Measurements from ENCODE around the gene MFRP.
"Not testable (repeated sequence)": the region's sequence is repeated elsewhere in the genome, so short reads cannot be mapped to it uniquely, and the experiment has no call there.

Gene MFRP

GRCh38 chr11:119346605-119347004 is at the start of gene MFRP:
TSS of gene MFRP (minus strand) at chr11:119346705. CDS start at chr11:119346513, 192 bp downstream.
- no peak for DNase-seq

GRCh38 chr11:119391275-119391674 is 44.8 kb upstream of the MFRP start:
- DNase-seq: no peak

DNA sequence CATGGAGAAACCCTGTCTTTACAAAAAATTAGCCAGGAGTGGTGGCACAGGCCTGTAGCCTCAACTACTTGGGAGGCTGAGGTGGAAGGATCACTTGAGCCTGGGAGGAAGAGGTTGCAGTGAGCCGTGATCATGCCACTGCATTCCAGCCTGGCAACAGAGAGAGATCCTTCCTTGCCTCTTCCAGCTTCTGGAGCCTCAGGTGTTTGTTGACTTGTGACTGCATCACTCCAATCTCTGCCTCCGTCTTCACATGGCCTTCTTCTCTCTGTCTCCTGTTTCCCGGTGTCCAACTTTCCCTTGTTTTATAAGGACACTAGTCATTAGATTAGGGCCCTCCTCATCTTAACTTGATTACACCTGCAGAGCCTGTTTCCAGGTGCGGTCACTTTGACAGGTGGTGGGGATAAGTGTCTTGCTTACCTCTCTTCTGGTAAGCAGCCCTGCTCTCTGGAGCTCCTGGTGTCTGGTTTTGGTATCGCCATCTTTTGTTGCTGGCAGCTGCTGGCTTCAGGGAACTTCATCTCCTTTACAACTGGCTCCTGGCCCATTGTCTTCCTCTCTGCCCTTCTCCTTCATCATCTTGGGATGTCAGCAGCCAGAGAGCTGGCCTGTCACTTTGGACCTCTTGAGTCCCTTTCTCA is 43.2 kb upstream of the MFRP start:
- peak; percentile 78 for DNase-seq

- no peak for DNase-seq
Observed at GRCh38 chr11:119388103-119388502, 41.6 kb upstream of the MFRP start.

- DNase-seq: no peak
Observed at GRCh38 chr11:119384332-119384731, 37.8 kb upstream of the MFRP start.

DNA sequence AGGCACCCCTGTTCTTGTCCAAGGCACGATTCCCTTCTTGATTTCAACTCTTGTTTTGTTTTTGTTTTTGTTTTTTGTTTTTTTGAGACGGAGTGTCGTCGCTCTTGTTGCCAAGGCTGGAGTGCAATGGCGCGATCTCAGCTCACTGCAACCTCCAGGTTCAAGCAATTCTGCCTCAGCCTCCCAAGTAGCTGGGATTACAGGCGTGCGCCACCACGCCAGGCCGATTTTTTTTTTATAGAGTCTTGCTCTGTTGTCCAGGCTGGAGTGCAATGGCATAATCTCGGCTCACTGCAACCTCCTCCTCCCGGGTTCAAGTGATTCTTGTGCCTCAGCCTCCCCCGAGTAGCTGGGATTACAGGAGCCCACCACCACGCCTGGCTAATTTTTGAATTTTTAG is 36.0 kb upstream of the MFRP start:
- DNase-seq: not testable (repeated sequence)

DNA sequence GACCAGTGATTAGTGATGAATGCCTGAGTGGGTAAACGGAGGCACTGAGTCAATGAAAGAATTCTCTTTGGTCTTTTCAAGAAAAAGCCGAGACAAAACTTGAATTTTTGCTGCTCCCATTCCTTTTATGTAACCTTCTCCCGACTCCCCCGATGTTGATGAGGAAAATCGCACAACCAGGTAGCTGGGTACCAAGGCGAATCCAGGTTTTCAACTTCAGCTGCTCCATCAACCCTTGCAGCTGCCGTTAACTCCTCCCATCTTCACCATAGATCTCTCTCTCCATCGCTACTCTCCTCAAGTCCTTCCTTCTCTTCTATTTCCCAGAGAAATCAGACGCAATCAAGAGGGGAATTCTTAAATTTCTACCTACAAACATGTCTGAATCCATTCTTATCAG is 35.6 kb upstream of the MFRP start:
- DNase-seq: peak; percentile 33

GRCh38 chr11:119381181-119381988 is 34.9 kb upstream of the MFRP start, which contains the start of gene USP2:
TSS of gene USP2 (minus strand) at chr11:119381690. CDS start at chr11:119373480, 8,210 bp downstream.
- peak; percentile 98 for DNase-seq

DNA sequence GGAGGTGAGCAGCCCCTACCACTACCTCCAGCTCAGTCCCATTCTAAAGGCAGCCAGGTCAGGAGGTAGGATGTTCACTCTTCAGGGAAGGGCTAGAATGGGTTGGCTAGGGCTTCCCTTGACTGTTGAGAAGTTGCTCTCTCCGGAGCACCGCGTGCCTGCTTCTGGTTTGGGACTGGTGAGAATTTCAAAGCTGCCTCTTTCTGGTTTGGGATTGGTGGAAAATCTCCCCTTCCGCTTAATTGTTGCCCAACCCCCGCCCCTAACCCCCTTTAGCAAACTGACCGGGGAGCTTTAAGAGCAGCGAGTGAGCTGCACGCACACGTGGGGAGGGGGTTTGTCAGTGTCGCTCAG is 34.3 kb upstream of the MFRP start:
- DNase-seq: peak; percentile 71

DNA sequence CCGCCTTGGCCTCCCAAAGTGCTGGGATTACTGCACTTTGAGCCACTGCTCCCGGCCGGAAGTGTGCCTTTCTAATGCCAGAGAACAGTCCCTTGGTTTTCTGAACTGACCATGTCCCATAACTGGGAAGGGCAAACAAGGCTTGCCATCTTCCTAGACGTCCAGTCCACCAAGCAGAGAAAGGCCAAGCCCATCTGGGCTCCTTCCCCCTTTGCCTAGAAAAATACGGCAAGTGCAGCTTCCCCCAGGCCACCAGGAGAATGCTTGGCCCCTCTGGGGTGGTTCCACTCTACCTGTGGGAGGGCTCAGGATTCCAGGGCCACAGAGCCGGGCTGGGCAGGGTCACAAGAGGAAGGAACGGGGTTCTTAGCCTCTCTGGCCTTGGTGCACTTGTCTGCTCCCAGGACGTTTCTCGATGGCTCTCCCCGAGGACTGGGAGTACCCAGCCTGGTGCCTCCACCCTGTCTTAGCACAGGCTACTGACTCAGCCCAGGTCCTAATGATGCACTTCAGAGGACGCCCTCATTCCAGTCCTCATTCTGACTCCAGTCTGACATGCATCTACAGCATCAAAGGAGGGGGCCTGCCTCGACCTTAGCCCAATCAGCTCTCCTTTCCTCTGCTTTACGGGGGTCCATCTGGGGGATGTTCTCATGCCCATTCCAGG is 33.8 kb upstream of the MFRP start:
- DNase-seq: no peak

DNA sequence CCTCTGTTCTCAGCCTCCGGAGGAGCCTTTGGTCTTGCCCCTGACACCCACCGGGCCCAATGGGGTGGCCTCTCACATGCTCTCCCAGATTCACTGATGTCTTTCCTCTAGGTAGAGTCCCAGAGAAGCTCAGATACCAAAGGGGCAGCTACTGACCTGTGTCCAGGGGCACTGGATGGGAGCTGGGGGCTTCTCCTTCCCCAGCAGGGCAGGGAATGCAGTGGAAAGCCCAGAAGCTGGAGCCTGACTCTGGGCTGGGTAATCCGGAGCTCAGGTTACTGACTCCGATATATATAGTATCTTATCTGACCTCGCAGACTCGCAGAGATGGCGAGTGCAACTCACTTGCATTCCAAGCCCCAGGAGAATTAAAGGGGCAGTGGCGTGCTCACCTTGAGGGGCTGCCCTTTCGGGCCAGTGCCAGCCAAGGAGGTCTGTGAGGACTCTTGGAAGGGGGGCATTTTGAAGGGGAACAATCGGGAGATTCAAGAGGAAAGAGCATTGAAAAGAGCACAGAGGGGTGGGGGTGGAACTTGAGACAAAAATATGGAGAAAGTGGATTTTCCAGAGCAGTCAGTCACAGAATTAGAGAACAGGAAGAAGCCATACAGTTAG is 32.5 kb upstream of the MFRP start:
- DNase-seq: no peak

GRCh38 chr11:119377961-119378667 is 31.6 kb upstream of the MFRP start:
- peak; percentile 24 for DNase-seq

DNA sequence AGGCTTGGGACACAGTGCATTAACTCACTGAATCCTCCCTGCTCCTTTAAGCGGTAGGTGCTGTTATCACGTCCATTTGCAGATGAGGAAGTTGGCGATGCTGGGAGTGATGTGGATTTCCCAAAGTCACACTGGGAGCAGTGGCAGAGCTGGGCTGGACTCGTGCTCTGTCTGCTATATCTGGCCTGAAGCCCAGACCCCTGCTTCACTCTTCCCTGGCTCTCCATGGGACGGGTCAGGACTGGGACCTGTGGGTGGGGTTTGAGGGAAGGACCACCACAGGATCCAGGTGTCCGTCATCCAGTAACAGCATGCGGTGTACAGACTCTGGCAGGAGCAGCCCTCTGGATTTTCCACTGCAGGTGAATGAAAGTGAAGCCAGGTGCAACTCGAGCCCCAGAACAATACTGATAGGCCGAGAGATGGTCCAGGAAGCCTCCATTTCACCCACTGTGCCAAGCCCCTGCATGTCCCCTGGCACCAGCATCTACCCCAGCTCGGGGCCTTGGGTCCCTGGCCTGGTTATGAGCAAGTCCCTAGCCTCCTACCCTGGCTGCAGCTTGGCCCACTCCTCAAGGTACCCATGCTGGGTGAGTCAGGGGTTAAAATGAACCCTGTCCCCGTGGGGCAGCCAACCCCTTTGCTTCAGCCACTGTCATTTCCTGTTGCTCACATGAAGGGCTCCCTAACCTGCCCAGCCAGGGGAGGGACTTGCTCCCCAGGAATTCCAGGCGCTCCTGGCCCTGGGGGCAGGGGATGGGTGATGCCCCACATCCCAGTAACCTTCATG is 30.8 kb upstream of the MFRP start:
- DNase-seq: peak; percentile 47

GRCh38 chr11:119376197-119376847 is 29.8 kb upstream of the MFRP start:
- DNase-seq: peak; percentile 97

DNA sequence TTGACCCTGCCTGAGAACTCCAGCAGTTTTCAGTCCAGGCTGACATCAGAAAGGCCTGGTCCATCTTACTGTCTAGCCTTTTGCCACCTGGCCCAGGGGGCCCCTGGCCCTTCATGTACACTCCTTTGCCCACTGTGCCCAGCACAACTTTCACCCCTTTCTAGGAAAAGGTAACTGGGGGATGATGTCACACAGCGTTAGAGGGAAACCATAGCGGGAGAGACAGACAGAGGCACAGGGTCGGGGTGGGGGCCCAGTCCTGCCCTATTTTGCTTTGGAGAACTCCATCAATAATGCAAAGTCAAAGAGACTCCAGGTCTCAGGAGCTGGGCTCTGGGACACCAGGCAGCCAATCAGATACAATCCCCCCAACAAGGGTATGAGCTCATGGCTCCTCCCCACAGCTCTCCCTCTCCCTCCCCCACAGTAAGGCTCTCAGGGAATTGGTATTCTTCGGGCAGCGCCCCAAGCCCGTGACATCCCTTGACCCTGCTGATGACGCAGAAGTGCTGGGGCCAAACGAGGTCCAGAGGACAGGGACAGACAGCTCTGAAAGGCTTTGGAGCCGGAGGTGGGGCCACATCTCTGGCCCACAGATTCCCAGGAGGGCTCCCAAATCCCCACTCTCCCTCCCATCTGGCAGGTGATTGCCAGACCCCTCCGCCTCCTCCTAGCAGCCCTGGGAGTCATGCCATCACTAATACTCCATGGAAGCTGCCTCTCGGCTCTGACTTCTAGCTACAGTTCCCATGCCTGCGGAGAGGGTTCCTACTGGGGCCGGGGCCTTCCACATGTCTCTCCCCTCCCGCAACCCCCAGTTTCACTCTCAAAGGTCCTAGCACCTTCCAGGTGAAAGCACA is 29.1 kb upstream of the MFRP start:
- peak; percentile 81 for DNase-seq

- peak; percentile 46 for DNase-seq
Observed at GRCh38 chr11:119374632-119375336, 28.3 kb upstream of the MFRP start.

DNA sequence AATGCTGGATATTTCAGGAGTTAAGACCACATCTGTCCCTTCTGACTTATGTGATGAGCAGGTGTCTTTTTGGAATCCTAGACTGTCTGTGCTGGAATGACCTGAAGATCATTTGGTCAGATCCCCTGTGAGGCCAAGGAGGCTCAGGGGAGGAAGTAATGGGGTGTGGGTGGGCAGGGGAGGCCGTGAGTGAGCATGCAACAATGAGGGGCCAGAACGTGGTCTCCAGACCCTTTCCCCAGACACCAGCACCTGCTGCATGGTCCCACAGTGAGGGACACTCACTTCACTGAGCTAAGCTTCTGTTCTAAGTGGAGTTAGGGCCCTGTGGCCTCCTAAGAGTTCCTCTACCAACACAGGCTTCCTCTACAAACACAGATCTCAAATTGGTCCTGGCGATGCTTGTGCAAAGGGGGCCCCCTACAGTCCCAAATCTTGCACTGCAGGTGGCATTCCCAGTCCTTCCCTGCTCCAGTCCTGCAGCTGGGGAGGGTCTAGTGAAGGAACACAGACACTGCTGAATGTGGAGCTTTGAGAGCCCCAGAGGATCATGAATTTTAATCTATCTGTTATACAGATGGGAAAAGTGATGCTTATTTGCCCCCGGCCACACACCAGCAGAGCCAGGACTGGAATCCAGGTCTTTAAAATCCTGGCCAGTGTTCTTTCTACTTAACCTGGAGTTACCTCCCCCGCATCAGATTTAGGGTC is 27.6 kb upstream of the MFRP start:
- peak; percentile 88 for DNase-seq

- no peak for DNase-seq
Observed at GRCh38 chr11:119373059-119373920, 26.8 kb upstream of the MFRP start.
